HCT116 (cell line): Measurements from ENCODE around the gene MN1.

Source experiments
- EGR1 ChIP-seq: IDR thresholded peaks from 2 replicates; pipeline ENCODE4 v1.6.1; 2012; ENCODE audit warnings: low read depth
- EZH2 ChIP-seq: fragments of 200-600 bp; sonication (generic); IDR thresholded peaks from 2 replicates; pipeline ENCODE4 v1.6.1; 2017; ENCODE audit warnings: antibody characterized with exemption, mixed run types
- EZH2phosphoT487 ChIP-seq: fragments of 200-600 bp; IDR thresholded peaks from 2 replicates; pipeline ENCODE4 v1.6.1; 2018; ENCODE audit warnings: antibody characterized with exemption, borderline replicate concordance
- POLR2A ChIP-seq: IDR thresholded peaks from 2 replicates; pipeline ENCODE4 v1.7.0; 2011; ENCODE audit warnings: borderline replicate concordance; ENCODE audit not compliant: insufficient read depth, insufficient read length; ENCODE audit errors: extremely low read depth
- RAD21 ChIP-seq: IDR thresholded peaks from 2 replicates; pipeline ENCODE4 v1.6.1; 2012; ENCODE audit warnings: low read depth, mild to moderate bottlenecking
- SRF ChIP-seq: IDR thresholded peaks from 2 replicates; pipeline ENCODE4 v1.6.1; 2012; ENCODE audit warnings: low read depth
- YY1 ChIP-seq: IDR thresholded peaks from 2 replicates; pipeline ENCODE4 v1.6.1; 2011; ENCODE audit warnings: low read length, low read depth, moderate library complexity, mild to moderate bottlenecking; ENCODE audit not compliant: insufficient replicate concordance; ENCODE audit errors: extremely low read depth
- ZFX ChIP-seq: fragments of 450-650 bp; IDR thresholded peaks from 2 replicates; pipeline ENCODE4 v1.6.1; 2017
- TF ChIP-seq, protein P1 (sequence below), 3 experiments: fragments of 200-600 bp in 1 of 3; sonication (generic) in 1 of 3; IDR thresholded peaks in 2 of 3; conservative IDR thresholded peaks in 1 of 3; 2 replicates each; pipeline ENCODE4 v1.5.1; 2012 to 2017; ENCODE audit warnings: low read depth in 2 of 3, low read length in 2 of 3, antibody characterized with exemption in 1 of 3, borderline replicate concordance in 1 of 3, control low read depth in 1 of 3, mild to moderate bottlenecking in 1 of 3, mixed read lengths in 1 of 3, mixed run types in 1 of 3, moderate library complexity in 1 of 3; ENCODE audit not compliant: insufficient read depth in 1 of 3
- TF ChIP-seq, protein P2 (sequence below): IDR thresholded peaks from 2 replicates; pipeline ENCODE4 v1.6.1; 2012
- TF ChIP-seq, protein P3 (sequence below): IDR thresholded peaks from 2 replicates; pipeline ENCODE4 v1.6.1; 2012; ENCODE audit warnings: low read depth
- TF ChIP-seq, protein P4 (sequence below): IDR thresholded peaks from 2 replicates; pipeline ENCODE4 v1.6.1; 2011; ENCODE audit warnings: mild to moderate bottlenecking, low read length, moderate library complexity; ENCODE audit not compliant: insufficient replicate concordance; ENCODE audit errors: extremely low read depth

DNA sequence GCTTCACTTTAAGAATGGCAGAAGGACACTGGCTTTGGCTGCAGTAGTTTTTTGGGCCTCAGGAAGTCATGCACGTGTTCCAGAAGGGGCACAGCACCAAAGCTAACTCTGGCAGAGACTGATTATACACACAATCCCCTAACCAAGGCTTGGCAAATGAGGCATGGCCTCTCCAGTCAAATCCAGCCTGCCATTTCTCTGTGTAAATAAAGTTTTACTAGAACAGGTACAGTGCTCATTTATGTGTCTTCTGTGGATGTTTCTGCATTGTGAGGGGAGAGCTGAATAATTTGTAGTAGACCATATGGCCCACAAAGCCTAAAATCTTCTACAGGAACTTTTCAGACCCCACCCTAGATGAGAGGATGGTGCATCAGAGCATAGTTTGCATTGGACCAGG lies 46.4 kb upstream of the MN1 start:
- TF ChIP-seq EZH2phosphoT487 (no peak), ZFX (no peak), SRF (no peak), POLR2A (no peak), EZH2 (no peak), EGR1 (no peak), YY1 (no peak), RAD21 (no peak)
- TF ChIP-seq, protein P1, sequence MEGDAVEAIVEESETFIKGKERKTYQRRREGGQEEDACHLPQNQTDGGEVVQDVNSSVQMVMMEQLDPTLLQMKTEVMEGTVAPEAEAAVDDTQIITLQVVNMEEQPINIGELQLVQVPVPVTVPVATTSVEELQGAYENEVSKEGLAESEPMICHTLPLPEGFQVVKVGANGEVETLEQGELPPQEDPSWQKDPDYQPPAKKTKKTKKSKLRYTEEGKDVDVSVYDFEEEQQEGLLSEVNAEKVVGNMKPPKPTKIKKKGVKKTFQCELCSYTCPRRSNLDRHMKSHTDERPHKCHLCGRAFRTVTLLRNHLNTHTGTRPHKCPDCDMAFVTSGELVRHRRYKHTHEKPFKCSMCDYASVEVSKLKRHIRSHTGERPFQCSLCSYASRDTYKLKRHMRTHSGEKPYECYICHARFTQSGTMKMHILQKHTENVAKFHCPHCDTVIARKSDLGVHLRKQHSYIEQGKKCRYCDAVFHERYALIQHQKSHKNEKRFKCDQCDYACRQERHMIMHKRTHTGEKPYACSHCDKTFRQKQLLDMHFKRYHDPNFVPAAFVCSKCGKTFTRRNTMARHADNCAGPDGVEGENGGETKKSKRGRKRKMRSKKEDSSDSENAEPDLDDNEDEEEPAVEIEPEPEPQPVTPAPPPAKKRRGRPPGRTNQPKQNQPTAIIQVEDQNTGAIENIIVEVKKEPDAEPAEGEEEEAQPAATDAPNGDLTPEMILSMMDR (IDR thresholded peaks at IDR 0.05 in 2 of 3, conservative IDR thresholded peaks at IDR 0.05 in 1 of 3; ENCODE audit: borderline replicate concordance in 1 of 3, insufficient read depth in 1 of 3, low read depth in 2 of 3, low read length in 2 of 3), result no peak
- TF ChIP-seq, protein P2, sequence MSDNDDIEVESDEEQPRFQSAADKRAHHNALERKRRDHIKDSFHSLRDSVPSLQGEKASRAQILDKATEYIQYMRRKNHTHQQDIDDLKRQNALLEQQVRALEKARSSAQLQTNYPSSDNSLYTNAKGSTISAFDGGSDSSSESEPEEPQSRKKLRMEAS, result no peak
- TF ChIP-seq, protein P3, sequence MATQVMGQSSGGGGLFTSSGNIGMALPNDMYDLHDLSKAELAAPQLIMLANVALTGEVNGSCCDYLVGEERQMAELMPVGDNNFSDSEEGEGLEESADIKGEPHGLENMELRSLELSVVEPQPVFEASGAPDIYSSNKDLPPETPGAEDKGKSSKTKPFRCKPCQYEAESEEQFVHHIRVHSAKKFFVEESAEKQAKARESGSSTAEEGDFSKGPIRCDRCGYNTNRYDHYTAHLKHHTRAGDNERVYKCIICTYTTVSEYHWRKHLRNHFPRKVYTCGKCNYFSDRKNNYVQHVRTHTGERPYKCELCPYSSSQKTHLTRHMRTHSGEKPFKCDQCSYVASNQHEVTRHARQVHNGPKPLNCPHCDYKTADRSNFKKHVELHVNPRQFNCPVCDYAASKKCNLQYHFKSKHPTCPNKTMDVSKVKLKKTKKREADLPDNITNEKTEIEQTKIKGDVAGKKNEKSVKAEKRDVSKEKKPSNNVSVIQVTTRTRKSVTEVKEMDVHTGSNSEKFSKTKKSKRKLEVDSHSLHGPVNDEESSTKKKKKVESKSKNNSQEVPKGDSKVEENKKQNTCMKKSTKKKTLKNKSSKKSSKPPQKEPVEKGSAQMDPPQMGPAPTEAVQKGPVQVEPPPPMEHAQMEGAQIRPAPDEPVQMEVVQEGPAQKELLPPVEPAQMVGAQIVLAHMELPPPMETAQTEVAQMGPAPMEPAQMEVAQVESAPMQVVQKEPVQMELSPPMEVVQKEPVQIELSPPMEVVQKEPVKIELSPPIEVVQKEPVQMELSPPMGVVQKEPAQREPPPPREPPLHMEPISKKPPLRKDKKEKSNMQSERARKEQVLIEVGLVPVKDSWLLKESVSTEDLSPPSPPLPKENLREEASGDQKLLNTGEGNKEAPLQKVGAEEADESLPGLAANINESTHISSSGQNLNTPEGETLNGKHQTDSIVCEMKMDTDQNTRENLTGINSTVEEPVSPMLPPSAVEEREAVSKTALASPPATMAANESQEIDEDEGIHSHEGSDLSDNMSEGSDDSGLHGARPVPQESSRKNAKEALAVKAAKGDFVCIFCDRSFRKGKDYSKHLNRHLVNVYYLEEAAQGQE, result no peak
- TF ChIP-seq, protein P4, sequence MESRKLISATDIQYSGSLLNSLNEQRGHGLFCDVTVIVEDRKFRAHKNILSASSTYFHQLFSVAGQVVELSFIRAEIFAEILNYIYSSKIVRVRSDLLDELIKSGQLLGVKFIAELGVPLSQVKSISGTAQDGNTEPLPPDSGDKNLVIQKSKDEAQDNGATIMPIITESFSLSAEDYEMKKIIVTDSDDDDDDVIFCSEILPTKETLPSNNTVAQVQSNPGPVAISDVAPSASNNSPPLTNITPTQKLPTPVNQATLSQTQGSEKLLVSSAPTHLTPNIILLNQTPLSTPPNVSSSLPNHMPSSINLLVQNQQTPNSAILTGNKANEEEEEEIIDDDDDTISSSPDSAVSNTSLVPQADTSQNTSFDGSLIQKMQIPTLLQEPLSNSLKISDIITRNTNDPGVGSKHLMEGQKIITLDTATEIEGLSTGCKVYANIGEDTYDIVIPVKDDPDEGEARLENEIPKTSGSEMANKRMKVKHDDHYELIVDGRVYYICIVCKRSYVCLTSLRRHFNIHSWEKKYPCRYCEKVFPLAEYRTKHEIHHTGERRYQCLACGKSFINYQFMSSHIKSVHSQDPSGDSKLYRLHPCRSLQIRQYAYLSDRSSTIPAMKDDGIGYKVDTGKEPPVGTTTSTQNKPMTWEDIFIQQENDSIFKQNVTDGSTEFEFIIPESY, result no peak
